PC-3 (cell line): ENCODE results near the gene PDP2. TPM values are rescaled to one million over a fixed set of nuclear protein-coding genes. Genes with fewer than 3 reads are reported as not detected.

Experiments used
- ATAC-seq: fragments of 200-7000 bp; cut with Tn5 transposase; 2 replicates; pipeline ENCODE4 v1.9.1; 2020; ENCODE audit warnings: mild to moderate bottlenecking, moderate library complexity
- BruUV-seq: library from RNA; stranded (reverse); fragments of 400-500 nt; replicated peaks from 2 replicates; lab custom pipeline; 2021; lab: Mats Ljungman, UMichigan
- CTCF ChIA-PET: fragments of 300-600 bp; sonication (Branson Sonifier 250); formaldehyde crosslinking; loops from one replicate; lab custom pipeline; 2022; ENCODE audit warnings: antibody characterized with exemption; lab: Charles Lee
- POLR2A ChIA-PET: fragments of 300-600 bp; sonication (Branson Sonifier 250); formaldehyde crosslinking; loops from one replicate; lab custom pipeline; 2022; ENCODE audit warnings: antibody characterized with exemption; ENCODE audit not compliant: unreplicated experiment; lab: Charles Lee
- DNase-seq: peaks from one replicate; pipeline ENCODE4 v3.0.0-alpha.2; 2015
- H2AFZ ChIP-seq: fragments of 300-600 bp; sonication (generic); 2 replicates; pipeline ENCODE4 v1.6.0; 2016; ENCODE audit warnings: antibody characterized with exemption, low read length
- H3F3A ChIP-seq: fragments of 300-600 bp; sonication (generic); one replicate; pipeline ENCODE4 v1.6.0; 2017; ENCODE audit warnings: antibody characterized with exemption, low read length, control low read depth, mild to moderate bottlenecking; ENCODE audit not compliant: unreplicated experiment
- H3K27ac ChIP-seq: fragments of 300-600 bp; sonication (generic); 2 replicates; pipeline ENCODE4 v1.5.1; 2016; ENCODE audit warnings: mild to moderate bottlenecking, low read length
- H3K27me3 ChIP-seq: fragments of 300-600 bp; sonication (generic); 2 replicates; pipeline ENCODE4 v1.6.1; 2016; ENCODE audit warnings: low read length, mixed read lengths
- H3K36me3 ChIP-seq: fragments of 300-600 bp; sonication (generic); 2 replicates; pipeline ENCODE4 v1.6.1; 2016; ENCODE audit warnings: low read depth, mixed run types, low read length, mixed read lengths
- H3K4me1 ChIP-seq: fragments of 300-600 bp; sonication (generic); 2 replicates; pipeline ENCODE4 v1.5.1; 2016; ENCODE audit warnings: low read length; ENCODE audit not compliant: insufficient read depth
- H3K4me2 ChIP-seq: fragments of 300-600 bp; sonication (generic); 2 replicates; pipeline ENCODE4 v1.6.0; 2016; ENCODE audit warnings: low read length
- H3K4me3 ChIP-seq: fragments of 300-600 bp; sonication (generic); 2 replicates; pipeline ENCODE4 v1.5.1; 2016; ENCODE audit warnings: mild to moderate bottlenecking, low read length, mixed read lengths
- H3K79me2 ChIP-seq: fragments of 300-600 bp; sonication (generic); 2 replicates; pipeline ENCODE4 v1.6.1; 2017; ENCODE audit warnings: low read length, mixed read lengths
- H3K9ac ChIP-seq: fragments of 300-600 bp; sonication (generic); 2 replicates; pipeline ENCODE4 v1.6.0; 2016; ENCODE audit warnings: mild to moderate bottlenecking, low read length
- H3K9me2 ChIP-seq: fragments of 300-600 bp; sonication (generic); replicated peaks from 2 replicates; pipeline ENCODE4 v1.6.1; 2016; ENCODE audit warnings: mixed run types, low read length, mixed read lengths
- H3K9me3 ChIP-seq: fragments of 300-600 bp; sonication (generic); 2 replicates; pipeline ENCODE4 v1.6.1; 2016; ENCODE audit warnings: low read length, mixed read lengths
- H4K20me1 ChIP-seq: fragments of 300-600 bp; sonication (generic); 2 replicates; pipeline ENCODE4 v1.6.1; 2016; ENCODE audit warnings: low read length, mixed read lengths
- EZH2 ChIP-seq: fragments of 300-600 bp; sonication (generic); IDR thresholded peaks from one replicate; pipeline ENCODE4 v1.6.1; 2017; ENCODE audit warnings: antibody characterized with exemption, mild to moderate bottlenecking, low read length; ENCODE audit not compliant: unreplicated experiment
- EZH2phosphoT487 ChIP-seq: fragments of 300-600 bp; sonication (generic); IDR thresholded peaks from 2 replicates; pipeline ENCODE4 v1.6.1; 2018; ENCODE audit warnings: mild to moderate bottlenecking, antibody characterized with exemption, low read length, borderline replicate concordance
- intact Hi-C: fragments of 100-400 bp; cut with micrococcal nuclease; formaldehyde crosslinking; loops from 2 replicates; pipeline ENCODE4 v1.9.0; 2023
- total RNA-seq: library from RNA; depleted of rRNA; stranded (reverse); fragments of >200 nt; gene quantifications from 2 replicates; pipeline ENCODE4 v1.2.3, GENCODE V29; 2014
- TF ChIP-seq, protein P1 (sequence below): fragments of 300-600 bp; sonication (generic); conservative IDR thresholded peaks from 2 replicates; pipeline ENCODE4 v1.5.1; 2017; ENCODE audit warnings: antibody characterized with exemption, low read depth, mild to moderate bottlenecking, low read length

The PDP2 gene
- total RNA-seq, 1 experiment from 2014 or later: 2.8 TPM

DNA sequence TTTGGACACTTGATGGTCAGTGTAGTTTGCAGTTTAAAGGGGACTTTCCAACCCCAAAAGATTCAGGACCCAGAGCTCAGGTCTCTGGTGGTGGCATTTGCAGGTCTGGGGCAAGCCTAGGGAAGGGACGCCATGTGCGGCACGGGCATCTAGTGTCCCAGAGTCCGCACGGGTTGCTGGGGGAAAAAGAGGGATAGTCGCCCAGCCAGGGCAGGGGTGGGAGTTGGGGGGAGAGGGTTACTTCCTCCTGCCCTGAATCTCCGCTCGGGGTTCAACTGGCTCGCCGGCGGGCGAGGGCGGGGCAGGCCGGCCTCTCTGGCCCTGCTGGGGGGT is 36.3 kb upstream of the PDP2 start:
- H3K9me2 ChIP-seq: no peaks in the 10 kb centered on the region
- peak overlapping the region; percentile 62; the same call in 1 of the 2 replicates for H3K4me3 ChIP-seq
- H3K27ac ChIP-seq: no peak overlapping the region
- TF ChIP-seq, protein P1, sequence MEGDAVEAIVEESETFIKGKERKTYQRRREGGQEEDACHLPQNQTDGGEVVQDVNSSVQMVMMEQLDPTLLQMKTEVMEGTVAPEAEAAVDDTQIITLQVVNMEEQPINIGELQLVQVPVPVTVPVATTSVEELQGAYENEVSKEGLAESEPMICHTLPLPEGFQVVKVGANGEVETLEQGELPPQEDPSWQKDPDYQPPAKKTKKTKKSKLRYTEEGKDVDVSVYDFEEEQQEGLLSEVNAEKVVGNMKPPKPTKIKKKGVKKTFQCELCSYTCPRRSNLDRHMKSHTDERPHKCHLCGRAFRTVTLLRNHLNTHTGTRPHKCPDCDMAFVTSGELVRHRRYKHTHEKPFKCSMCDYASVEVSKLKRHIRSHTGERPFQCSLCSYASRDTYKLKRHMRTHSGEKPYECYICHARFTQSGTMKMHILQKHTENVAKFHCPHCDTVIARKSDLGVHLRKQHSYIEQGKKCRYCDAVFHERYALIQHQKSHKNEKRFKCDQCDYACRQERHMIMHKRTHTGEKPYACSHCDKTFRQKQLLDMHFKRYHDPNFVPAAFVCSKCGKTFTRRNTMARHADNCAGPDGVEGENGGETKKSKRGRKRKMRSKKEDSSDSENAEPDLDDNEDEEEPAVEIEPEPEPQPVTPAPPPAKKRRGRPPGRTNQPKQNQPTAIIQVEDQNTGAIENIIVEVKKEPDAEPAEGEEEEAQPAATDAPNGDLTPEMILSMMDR: no peak
- no peak overlapping the region for H3K9ac ChIP-seq
- H3F3A ChIP-seq: no peaks in the 10 kb centered on the region
- no peak for DNase-seq
- CTCF ChIA-PET: interaction anchor here (0.8 kb wide), 1 partner anchor 13 kb away, joined by 3 read pairs; the partner anchor contains the start of gene NAE1
- H3K4me1 ChIP-seq: no peaks in the 10 kb centered on the region
- POLR2A ChIA-PET: no interaction called here
- 0 out of 2 replicates have a peak overlapping the region, but pooled peaks have one; percentile 34 for H2AFZ ChIP-seq
- BruUV-seq: no TSS peak
- peaks cover 18% of the 10 kb centered on the region for H3K27me3 ChIP-seq
- H3K9me3 ChIP-seq: no peaks in the 10 kb centered on the region
- intact Hi-C loops: no loop called here
- no peaks in the 10 kb centered on the region for H4K20me1 ChIP-seq
- ATAC-seq: peak; percentile 27
- H3K4me2 ChIP-seq: peak overlapping the region; percentile 86
- no peaks in the 10 kb centered on the region for H3K79me2 ChIP-seq
- no peaks in the 10 kb centered on the region for H3K36me3 ChIP-seq

DNA sequence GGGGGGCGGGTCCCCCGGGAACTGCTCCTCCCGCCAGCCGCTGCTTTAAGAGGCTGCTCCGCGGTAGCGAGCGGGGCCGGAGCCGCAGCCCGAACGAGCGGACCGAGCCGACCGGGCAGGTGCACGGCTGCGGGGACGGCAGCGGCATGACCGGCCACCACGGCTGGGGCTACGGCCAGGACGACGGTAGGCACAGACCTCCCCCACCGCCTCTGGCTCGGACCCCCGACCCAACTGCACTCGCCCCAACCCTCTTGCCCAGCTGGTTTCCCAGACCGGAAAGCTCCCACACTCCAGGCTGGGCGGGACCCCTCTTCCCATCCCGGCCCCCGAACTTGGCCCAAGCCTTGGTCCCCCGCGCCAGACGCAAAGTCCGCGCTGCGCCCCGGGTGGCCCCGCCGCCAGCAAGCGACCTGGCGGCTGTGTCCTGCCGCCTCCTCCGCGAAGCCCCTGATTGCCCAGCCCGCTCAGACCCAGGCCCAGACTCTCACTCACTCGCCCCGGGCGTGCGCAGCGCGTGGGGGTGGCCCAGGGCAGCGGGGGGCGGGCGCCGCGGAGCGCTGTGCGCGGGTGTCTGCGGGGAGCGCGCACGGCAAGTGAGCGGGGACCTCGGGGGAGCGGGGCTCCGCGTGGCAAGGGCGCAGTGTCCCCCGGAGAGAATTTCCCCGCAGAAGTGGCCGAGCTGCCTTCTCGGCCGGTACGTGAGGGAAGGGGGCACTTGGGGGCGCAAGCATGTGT is 35.8 kb upstream of the PDP2 start, which contains the start of gene CA7:
TSS of gene CA7 (plus strand) at position 73 of the 738 bp plus-strand sequence. CDS start at position 147, 74 bp downstream.
- Histone ChIP-seq H3K4me1 (no peaks in the 10 kb centered on the region), H3K9me2 (no peaks in the 10 kb centered on the region), H3K79me2 (no peaks in the 10 kb centered on the region), H3K27ac (no peak within 1 kb of the TSS), H3K9me3 (no peaks in the 10 kb centered on the region), H3K4me2 (peak within 1 kb of the TSS; percentile 86), H4K20me1 (no peaks in the 10 kb centered on the region), H3K9ac (no peak within 1 kb of the TSS), H3K4me3 (peak within 1 kb of the TSS; percentile 62), H3K36me3 (no peaks in the 10 kb centered on the region), H3F3A (no peaks in the 10 kb centered on the region), H3K27me3 (peaks cover 18% of the 10 kb centered on the region), H2AFZ (peak within 1 kb of the TSS; percentile 34)
- DNase-seq (no peak), ATAC-seq (peak; percentile 46)
- intact Hi-C loops: no loop called here
- CTCF ChIA-PET: interaction anchor here (0.8 kb wide), 1 partner anchor 14 kb away, joined by 3 read pairs; the partner anchor contains the start of gene NAE1
- BruUV-seq: no TSS peak
- POLR2A ChIA-PET: no interaction called here
- peak; percentile 56 for TF ChIP-seq EZH2
- TF ChIP-seq EZH2phosphoT487: no peak
- TF ChIP-seq, protein P1: no peak

DNA sequence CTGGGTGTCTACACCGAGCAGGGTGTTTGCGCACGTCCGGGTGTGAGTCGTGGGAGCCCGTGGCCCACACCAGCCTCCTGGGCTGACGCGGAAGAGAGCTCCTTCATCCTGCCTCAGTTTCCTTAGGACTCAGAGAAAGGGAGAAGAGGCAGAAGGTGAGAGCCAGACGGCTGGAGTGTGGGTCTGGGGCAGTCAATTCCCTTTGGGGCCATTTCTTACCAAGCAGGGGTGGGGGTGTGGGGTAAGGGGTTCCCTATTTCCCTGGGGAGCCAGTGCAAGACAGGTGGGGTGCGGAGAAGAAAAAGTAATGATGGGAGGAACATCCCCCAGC is 35.3 kb upstream of the PDP2 start:
- H3K9ac ChIP-seq: no peak overlapping the region
- no peaks in the 10 kb centered on the region for H3K36me3 ChIP-seq
- peak overlapping the region; percentile 86 for H3K4me2 ChIP-seq
- BruUV-seq: no TSS peak
- H3K79me2 ChIP-seq: no peaks in the 10 kb centered on the region
- POLR2A ChIA-PET: no interaction called here
- H3K9me3 ChIP-seq: no peaks in the 10 kb centered on the region
- DNase-seq (no peak), ATAC-seq (no peak)
- H3K4me1 ChIP-seq: no peaks in the 10 kb centered on the region
- peak overlapping the region; percentile 34; the same call in 1 of the 2 replicates for H2AFZ ChIP-seq
- TF ChIP-seq EZH2 (no peak), EZH2phosphoT487 (no peak)
- TF ChIP-seq, protein P1: no peak
- H3K4me3 ChIP-seq: peak overlapping the region; percentile 62
- CTCF ChIA-PET: no interaction called here
- H3K9me2 ChIP-seq: no peaks in the 10 kb centered on the region
- H3K27ac ChIP-seq: no peak overlapping the region
- H4K20me1 ChIP-seq: no peaks in the 10 kb centered on the region
- H3F3A ChIP-seq: no peaks in the 10 kb centered on the region
- H3K27me3 ChIP-seq: peaks cover 18% of the 10 kb centered on the region
- intact Hi-C loops: no loop called here
